HG02870 (cell line): Measurements from ENCODE around the gene PPP2R5C.
"Not testable (repeated sequence)": the region's sequence is repeated elsewhere in the genome, so short reads cannot be mapped to it uniquely, and the experiment has no call there.

Experiments
- ATAC-seq: cut with Tn5 transposase; IDR thresholded peaks from one replicate; pipeline ENCODE4 v1.9.1; 2021; ENCODE audit warnings: mild to moderate bottlenecking, moderate library complexity; ENCODE audit not compliant: unreplicated experiment

PPP2R5C gene

DNA sequence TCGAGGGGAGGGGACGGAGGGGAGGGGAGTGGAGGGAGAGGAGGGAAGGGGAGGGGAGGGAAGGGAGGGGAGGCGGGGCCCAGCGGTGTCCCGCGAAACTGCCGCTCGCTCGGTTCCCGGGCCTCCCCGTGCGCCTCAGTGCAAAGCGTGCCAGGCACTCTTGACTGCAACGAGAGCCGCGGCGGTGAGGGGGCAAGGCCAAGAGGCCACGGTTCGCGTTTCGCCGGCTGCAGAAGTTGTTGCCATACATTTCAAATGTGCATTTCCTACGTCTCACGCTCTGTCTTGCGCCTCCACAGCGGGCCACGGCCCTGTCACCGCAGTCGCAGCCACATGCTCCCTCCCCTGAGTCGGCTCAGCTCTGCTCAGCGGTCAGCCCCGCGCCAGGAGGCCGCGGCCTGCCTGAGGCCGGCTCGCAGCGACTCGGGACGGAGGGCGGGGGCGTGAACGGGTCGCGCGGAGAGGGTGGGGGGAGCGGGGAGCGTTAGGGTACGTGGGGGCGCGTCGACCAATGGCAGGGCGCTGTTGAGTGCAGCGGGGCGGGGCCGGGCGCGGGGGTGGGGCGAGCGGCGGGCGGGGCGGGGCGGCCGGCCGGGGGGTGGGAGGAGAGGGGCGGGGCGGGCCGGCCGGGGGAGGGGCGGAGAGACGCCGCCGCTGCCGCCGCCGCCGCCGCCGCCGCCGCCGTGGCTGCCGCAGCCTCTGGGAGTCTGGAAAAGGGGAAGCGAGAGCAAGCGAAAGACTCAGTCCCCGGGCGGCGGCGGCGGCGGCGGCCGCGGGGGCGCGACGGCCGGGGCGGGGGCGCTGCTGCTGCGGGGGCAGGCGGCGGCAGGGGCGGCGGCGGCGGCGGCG, at the start of gene PPP2R5C:
Gene PPP2R5C (plus strand): TSS at position 678 of the 849 bp plus-strand sequence. CDS start 185 bp downstream, outside the sequence.
- ATAC-seq: peak; percentile 53

DNA sequence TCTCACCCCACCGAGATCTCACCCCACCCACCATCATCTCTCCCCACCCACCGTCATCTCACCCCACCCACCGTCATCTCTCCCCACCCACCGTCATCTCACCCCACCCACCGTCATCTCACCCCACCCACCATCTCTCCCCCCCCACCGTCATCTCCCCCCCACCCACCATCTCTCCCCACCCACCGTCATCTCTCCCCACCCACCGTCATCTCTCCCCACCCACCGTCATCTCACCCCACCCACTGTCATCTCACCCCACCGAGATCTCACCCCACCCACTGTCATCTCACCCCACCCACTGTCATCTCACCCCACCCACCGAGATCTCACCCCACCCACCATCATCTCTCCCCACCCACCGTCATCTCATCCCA, 49.7 kb upstream of the PPP2R5C start:
- ATAC-seq: not testable (repeated sequence)

GRCh38 chr14:101712341-101712740, 49.2 kb upstream of the PPP2R5C start:
- ATAC-seq: not testable (repeated sequence)

GRCh38 chr14:101713091-101713490, 48.4 kb upstream of the PPP2R5C start:
- ATAC-seq: not testable (repeated sequence)

GRCh38 chr14:101713621-101714349, 47.7 kb upstream of the PPP2R5C start:
- ATAC-seq: no peak

- no peak for ATAC-seq
Measured at GRCh38 chr14:101714394-101714793, 47.1 kb upstream of the PPP2R5C start.

DNA sequence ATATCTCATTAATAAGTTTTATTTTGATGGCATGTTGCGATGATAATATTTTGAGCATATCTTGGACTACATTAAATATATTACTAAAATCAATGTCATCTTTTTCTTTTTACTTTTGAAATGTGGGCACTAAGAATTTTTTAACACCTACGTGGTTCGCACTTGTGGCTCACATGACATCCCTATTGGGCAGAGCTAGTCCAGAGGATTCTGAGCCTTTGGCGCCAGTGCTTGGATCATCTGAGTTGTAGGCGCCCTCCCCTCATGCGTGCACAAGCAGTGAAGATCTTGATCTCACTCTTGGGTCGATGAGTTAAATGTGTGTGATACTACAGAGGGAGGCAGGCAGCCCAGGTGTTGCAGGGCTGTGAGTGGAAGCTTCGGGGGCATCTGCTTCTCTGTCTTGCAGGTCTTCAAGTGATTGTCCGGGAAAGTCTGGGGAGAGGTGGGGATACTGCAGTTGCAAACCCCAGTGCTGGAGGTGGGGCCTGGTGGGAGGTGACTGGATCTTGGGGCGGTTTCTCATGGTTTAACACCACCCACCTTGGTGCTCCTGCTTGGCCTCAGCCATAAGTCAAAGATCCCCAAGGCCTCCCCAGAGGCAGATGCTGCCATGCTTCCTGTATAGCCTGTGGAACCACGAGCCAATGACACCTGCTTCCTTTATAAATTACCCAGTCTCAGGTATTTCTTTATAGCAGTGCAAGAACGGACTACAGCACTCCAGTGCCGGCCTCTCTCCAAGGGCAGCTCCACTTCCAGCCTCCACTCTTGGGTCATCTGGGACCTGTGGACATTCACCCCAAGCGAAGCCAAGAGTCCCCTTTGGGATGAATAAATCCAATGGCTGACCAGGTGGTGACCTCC, 46.1 kb upstream of the PPP2R5C start:
- ATAC-seq: no peak

GRCh38 chr14:101716077-101716950, 45.2 kb upstream of the PPP2R5C start:
- ATAC-seq: no peak

GRCh38 chr14:101716956-101717662, 44.4 kb upstream of the PPP2R5C start:
- no peak for ATAC-seq

GRCh38 chr14:101717663-101718490, 43.6 kb upstream of the PPP2R5C start:
- no peak for ATAC-seq

DNA sequence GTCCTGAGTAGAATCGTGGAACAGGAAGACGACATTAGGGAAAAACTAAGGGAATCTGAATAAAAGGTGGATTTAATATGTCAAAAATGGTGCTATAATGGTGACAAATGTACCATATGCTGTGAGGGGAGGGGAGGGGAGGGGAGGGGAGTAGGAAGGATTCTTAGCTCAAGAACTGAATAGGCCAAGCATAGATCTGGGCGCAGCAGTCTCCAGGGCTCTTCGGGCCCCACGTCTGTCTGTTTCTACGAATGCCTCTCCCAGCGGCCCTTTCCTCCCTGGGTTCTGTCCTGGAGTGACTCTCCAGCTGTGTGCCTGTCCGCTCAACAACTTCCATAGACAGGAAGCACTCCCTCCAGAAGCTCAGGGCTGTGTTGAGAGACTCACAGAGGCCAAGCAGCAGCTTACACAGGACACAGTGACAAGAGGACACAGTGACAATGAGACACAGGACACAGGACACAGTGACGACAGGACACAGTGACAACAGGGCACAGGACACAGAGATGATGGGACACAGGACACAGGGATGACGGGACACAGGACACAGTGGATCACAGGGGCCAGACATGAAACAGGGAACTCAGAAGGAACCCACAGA, 42.4 kb upstream of the PPP2R5C start:
- no peak for ATAC-seq

- no peak for ATAC-seq
Measured at GRCh38 chr14:101719708-101720107, 41.8 kb upstream of the PPP2R5C start.

- no peak for ATAC-seq
Measured at GRCh38 chr14:101721111-101721510, 40.4 kb upstream of the PPP2R5C start.

GRCh38 chr14:101721951-101722661, 39.4 kb upstream of the PPP2R5C start:
- no peak for ATAC-seq

GRCh38 chr14:101723061-101723595, 38.4 kb upstream of the PPP2R5C start:
- no peak for ATAC-seq

DNA sequence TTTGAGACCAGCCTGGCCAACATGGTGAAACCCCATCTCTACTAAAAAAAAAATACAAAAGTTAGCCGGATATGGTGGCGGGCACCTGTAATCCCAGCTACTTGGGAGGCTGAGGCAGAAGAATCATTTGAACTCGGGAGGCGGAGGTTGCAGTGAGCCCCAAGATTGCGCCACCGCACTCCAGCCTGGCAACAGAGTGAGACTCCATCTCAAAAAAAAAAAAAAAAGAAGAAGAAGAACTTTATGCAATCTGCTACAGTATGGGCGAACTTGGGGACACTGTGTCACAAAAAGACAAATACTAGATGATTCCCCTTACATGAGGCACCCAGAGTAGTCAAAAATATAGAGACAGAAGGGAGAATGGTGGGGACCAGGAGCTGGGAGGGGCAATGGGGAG, 35.9 kb upstream of the PPP2R5C start:
- ATAC-seq: not testable (repeated sequence)

- no peak for ATAC-seq
Measured at GRCh38 chr14:101726295-101726953, 35.1 kb upstream of the PPP2R5C start.
